Adrenal gland (tissue), 12 donors: ENCODE data around the gene SV2C. TPM values are rescaled to one million over a fixed set of nuclear protein-coding genes. Genes with fewer than 3 reads are reported as not detected.

ENCODE experiments used
- DNase-seq, 7 donors: peaks; one replicate each; pipeline ENCODE4 v3.0.0-alpha.2; 2019 to 2020
- H3K27ac ChIP-seq, 5 donors: fragments of 200-600 bp; sonication (generic) in 4 of 5; 1 replicate in 3 of 5; 2 replicates in 2 of 5; pipeline versions ENCODE4 v1.5.1 to v1.8.0; 2016 to 2020; ENCODE audit warnings: mild to moderate bottlenecking in 1 of 5
- H3K27me3 ChIP-seq: fragments of 200-600 bp; 2 replicates; pipeline ENCODE4 v1.8.0; 2021
- H3K36me3 ChIP-seq, 2 donors: fragments of 200-600 bp; replicated peaks in 1 of 2; 1 replicate in 1 of 2; 2 replicates in 1 of 2; pipeline versions ENCODE4 v1.5.1 to v1.8.0; 2018 to 2022
- H3K4me1 ChIP-seq, 2 donors: fragments of 200-600 bp; replicated peaks in 1 of 2; 1 replicate in 1 of 2; 2 replicates in 1 of 2; pipeline versions ENCODE4 v1.5.1 to v1.8.0; 2018 to 2021
- H3K4me3 ChIP-seq, 4 donors: fragments of 200-600 bp; sonication (generic) in 3 of 4; one replicate each; pipeline ENCODE4 v1.5.1; 2016 to 2018
- H3K9me3 ChIP-seq, 3 donors: fragments of 200-600 bp; sonication (generic) in 1 of 3; replicated peaks in 1 of 3; 1 replicate in 2 of 3; 2 replicates in 1 of 3; pipeline versions ENCODE4 v1.5.1 to v1.8.0; 2016 to 2021
- CTCF ChIP-seq, 6 experiments: fragments of 450-650 bp in 4 of 6; fragments of 200-600 bp in 2 of 6; sonication (generic) in 1 of 6; IDR thresholded peaks; 1 replicate in 5 of 6; 2 replicates in 1 of 6; pipeline versions ENCODE4 v1.5.1 to v1.8.0; 2016 to 2021; ENCODE audit warnings: antibody characterized with exemption in 6 of 6, mild to moderate bottlenecking in 2 of 6, moderate library complexity in 1 of 6
- POLR2A ChIP-seq, 2 donors: fragments of 450-650 bp; IDR thresholded peaks; one replicate each; pipeline ENCODE4 v1.6.1; 2017; ENCODE audit warnings: antibody characterized with exemption in 2 of 2, mild to moderate bottlenecking in 2 of 2, moderate library complexity in 1 of 2
- WGBS, 4 donors: extraction: QIAGEN DNeasy Blood & Tissue Kit in 2 of 4; methylation state at CpG; one replicate each; pipeline versions ENCODE4 v1.1.5 to v1.1.7; 2013 to 2017; 5-methylcytosine and 5-hydroxymethylcytosine counted together
- intact Hi-C, 2 donors: fragments of 100-400 bp; cut with DNase I; formaldehyde crosslinking; loops; one replicate each; pipeline versions ENCODE4 v1.14.1 to v1.15.0; 2022 to 2023
- polyA plus RNA-seq, 3 donors: library from polyadenylated mRNA; stranded (reverse); fragments of 200-250 nt in 2 of 3; fragments of 350-450 nt in 1 of 3; fragmentation: Illumina TruSeq in 1 of 3; extraction: RNeasy Lipid Tissue Mini Kit (QIAGEN cat#74804) in 1 of 3; gene quantifications; one replicate each; pipeline ENCODE4 v1.2.3, GENCODE V29; 2013 to 2014
- total RNA-seq, 9 donors: library from RNA; depleted of rRNA in 4 of 9; stranded (reverse); fragments of >200 nt in 4 of 9; fragments of 120-200 nt in 1 of 9; fragmentation: NEBNext Ultra II Directional in 1 of 9; extraction: Animal tissue kit (Norgen Biotek cat#: 25700) in 1 of 9; gene quantifications; one replicate each; pipeline versions ENCODE4 v1.1.0 to v1.2.4, GENCODE V29; 2013 to 2023
- donor health status: healthy with polysubstance abuse.
- donor health status: Bipolar disorder and iron deficiency.
- donor health status: DM: yes; HTN: yes; CAD: no.
- donor health status: DM: no; HTN: no; CAD: no.
- donor health status: DM: no; HTN: no; CAD: no.
- donor health status: DM: yes; HTN: yes; CAD: no.

Gene SV2C
- total and polyA plus RNA-seq, 12 donors, result under 0.01 to 0.96 (median 0.19) TPM; not detected in 1

GRCh38 chr5:76197726-76198125 is 114.5 kb downstream of the SV2C start:
- Histone ChIP-seq H3K36me3 (no peaks in the 10 kb centered on the region), H3K4me1 (no peaks in the 10 kb centered on the region), H3K4me3 (no peak overlapping the region), H3K9me3 (no peaks in the 10 kb centered on the region), H3K27me3 (no peaks in the 10 kb centered on the region), H3K27ac (no peak overlapping the region)
- intact Hi-C loops, result no loop called here
- DNase-seq, result no peak
- TF ChIP-seq CTCF (IDR thresholded peaks at IDR 0.05), result no peak
- TF ChIP-seq POLR2A (IDR thresholded peaks at IDR 0.05), result no peak
- WGBS, 4 donors, result 80 to 93% (median 84%) methylated on average over 3 of the region's 3 CpGs

DNA sequence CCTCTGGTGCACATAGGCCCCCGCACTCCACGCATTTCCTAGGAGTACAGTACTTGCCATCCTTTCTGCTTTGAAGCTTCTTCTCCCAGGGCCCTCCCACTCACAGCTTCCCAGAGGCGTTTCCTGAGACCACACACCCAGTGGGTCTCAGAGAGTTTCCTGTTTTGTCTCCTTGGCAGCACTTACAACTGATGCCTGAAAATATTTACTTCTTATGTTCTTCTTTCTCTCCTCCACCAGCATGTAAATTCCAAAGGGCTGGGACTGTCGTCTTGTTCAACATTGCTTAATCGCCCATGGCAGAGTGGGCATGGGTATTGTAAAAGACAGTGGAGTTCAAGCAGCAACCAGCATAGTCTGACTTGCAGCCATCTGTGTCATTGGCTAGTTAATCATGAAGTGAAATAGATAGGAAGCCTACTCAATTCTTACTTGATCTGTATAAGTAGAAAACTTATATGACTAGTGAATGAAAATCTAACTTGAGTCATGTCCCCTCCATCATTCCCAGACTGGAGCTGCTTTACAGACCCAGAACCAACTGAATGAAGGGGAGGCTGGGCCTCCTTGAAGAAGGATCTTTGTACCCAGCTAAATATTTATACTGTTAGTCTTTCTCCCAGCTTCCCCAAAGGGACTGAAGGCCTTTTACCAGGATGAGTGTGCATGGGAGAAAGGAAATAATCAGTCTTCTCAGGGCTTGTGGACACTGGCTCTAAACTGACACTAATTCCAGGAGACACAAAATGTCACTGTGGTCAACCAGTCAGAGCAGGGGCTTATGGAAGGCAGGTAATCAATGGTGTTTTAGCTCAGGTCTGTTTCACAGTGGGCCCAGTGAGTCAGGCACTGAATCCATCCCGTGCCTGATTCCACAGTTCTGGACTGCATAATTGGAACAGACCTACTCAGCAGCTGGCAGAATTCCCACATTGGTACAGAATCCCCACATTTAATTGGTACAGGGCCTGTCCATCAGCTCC is 116.4 kb downstream of the SV2C start:
- DNase-seq, result no peak
- Histone ChIP-seq H3K27ac (no peak overlapping the region), H3K27me3 (no peaks in the 10 kb centered on the region), H3K4me1 (no peaks in the 10 kb centered on the region), H3K9me3 (no peaks in the 10 kb centered on the region), H3K4me3 (no peak overlapping the region), H3K36me3 (no peaks in the 10 kb centered on the region)
- intact Hi-C loops, result no loop called here
- TF ChIP-seq CTCF (IDR thresholded peaks at IDR 0.05), result no peak
- no peak for TF ChIP-seq POLR2A (IDR thresholded peaks at IDR 0.05)
- 54 to 67% (median 67%) methylated on average over 6 of the region's 6 CpGs for WGBS, 4 donors

- no peaks in the 10 kb centered on the region for H3K27me3 ChIP-seq
- H3K4me1 ChIP-seq, result no peaks in the 10 kb centered on the region
- TF ChIP-seq CTCF (IDR thresholded peaks at IDR 0.05), result no peak
- no peak for TF ChIP-seq POLR2A (IDR thresholded peaks at IDR 0.05)
- intact Hi-C loops, result no loop called here
- H3K27ac ChIP-seq, result no peak overlapping the region
- H3K36me3 ChIP-seq, result no peaks in the 10 kb centered on the region
- H3K9me3 ChIP-seq, result no peaks in the 10 kb centered on the region
- WGBS, 4 donors, result 74 to 79% (median 75%) methylated on average over 5 of the region's 5 CpGs
- H3K4me3 ChIP-seq, result no peak overlapping the region
- DNase-seq, result no peak
These were observed 119.0 kb downstream of the SV2C start for GRCh38 chr5:76202182-76202581.

DNA sequence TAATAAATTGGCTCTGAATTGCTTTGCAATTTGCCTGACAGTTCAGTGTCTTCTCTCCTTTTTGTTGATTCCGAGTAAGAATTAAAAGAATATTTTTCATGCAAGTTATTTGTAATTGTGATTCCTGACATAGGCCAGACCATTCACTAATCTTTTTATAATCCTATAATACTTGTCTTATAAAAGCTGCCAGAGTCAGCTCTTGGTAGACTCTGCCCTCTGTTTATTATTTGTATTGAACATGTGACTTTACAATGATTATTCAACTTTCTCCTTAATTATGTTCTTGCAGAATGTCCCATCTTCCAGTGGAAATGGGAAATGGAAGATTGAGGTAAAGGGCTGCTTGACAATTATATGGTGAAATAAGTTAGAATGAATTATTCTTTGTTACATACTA is 121.0 kb downstream of the SV2C start:
- Histone ChIP-seq H3K4me3 (no peak overlapping the region), H3K27ac (no peak overlapping the region), H3K9me3 (no peaks in the 10 kb centered on the region), H3K27me3 (no peaks in the 10 kb centered on the region), H3K36me3 (no peaks in the 10 kb centered on the region), H3K4me1 (no peaks in the 10 kb centered on the region)
- intact Hi-C loops, result no loop called here
- TF ChIP-seq CTCF (IDR thresholded peaks at IDR 0.05), result no peak
- TF ChIP-seq POLR2A (IDR thresholded peaks at IDR 0.05), result no peak
- 72 to 79% (median 75%) methylated on average over 1 of the region's 1 CpG for WGBS, 4 donors
- DNase-seq, result no peak
